B cell (primary cell): Measurements from ENCODE around the gene PTPRN2.

ENCODE experiments used
- EZH2 ChIP-seq: IDR thresholded peaks from 2 replicates; pipeline ENCODE4 v1.6.1; 2012; ENCODE audit warnings: borderline replicate concordance, low read depth, mild to moderate bottlenecking, moderate library complexity, low read length; ENCODE audit not compliant: insufficient read depth, poor library complexity, severe bottlenecking
- TF ChIP-seq, protein P1 (sequence below): fragments of 200-600 bp; IDR thresholded peaks from one replicate; pipeline ENCODE4 v1.8.0; 2022; ENCODE audit warnings: antibody characterized with exemption, mild to moderate bottlenecking

DNA sequence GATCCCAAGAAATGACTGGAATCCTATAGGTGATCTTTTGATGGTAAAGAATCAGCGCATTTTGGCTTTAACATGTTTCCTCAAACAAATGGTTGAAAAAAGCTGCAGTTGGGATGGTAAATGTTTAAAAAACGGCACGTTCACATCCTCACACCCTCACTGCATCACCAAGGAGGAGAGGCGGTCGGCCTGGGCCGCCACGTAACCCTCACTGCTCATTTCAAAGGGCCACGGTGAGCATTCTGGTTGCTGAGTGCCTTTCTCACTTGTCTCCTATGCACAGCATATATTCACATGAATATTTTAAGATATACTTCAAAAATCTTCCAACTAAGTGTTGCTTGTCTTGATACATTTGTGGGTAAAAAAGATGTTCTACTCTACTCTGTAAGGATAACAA is 1017.7 kb downstream of the PTPRN2 start:
- TF ChIP-seq, protein P1, sequence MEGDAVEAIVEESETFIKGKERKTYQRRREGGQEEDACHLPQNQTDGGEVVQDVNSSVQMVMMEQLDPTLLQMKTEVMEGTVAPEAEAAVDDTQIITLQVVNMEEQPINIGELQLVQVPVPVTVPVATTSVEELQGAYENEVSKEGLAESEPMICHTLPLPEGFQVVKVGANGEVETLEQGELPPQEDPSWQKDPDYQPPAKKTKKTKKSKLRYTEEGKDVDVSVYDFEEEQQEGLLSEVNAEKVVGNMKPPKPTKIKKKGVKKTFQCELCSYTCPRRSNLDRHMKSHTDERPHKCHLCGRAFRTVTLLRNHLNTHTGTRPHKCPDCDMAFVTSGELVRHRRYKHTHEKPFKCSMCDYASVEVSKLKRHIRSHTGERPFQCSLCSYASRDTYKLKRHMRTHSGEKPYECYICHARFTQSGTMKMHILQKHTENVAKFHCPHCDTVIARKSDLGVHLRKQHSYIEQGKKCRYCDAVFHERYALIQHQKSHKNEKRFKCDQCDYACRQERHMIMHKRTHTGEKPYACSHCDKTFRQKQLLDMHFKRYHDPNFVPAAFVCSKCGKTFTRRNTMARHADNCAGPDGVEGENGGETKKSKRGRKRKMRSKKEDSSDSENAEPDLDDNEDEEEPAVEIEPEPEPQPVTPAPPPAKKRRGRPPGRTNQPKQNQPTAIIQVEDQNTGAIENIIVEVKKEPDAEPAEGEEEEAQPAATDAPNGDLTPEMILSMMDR: no peak
- TF ChIP-seq EZH2: no peak
